Liver (tissue), 9 donors: ENCODE measurements around the gene SLC8A1. TPM values are rescaled to one million over a fixed set of nuclear protein-coding genes. Genes with fewer than 3 reads are reported as not detected.

ENCODE experiments used
- DNase-seq: peaks from one replicate; pipeline ENCODE4 v3.0.0-alpha.2; 2017; ENCODE audit warnings: low spot score
- H3K27ac ChIP-seq, 2 donors: one replicate each; pipeline ENCODE4 v1.7.0; 2013; ENCODE audit warnings: inconsistent platforms in 2 of 2, low read length in 2 of 2, control low read depth in 1 of 2, low read depth in 1 of 2, mild to moderate bottlenecking in 1 of 2
- H3K27me3 ChIP-seq, 4 donors: one replicate each; pipeline versions ENCODE4 v1.6.1 to v1.7.0; 2013; ENCODE audit warnings: low read length in 3 of 4, inconsistent platforms in 1 of 4, mild to moderate bottlenecking in 1 of 4, moderate library complexity in 1 of 4; ENCODE audit not compliant: control insufficient read depth in 4 of 4, insufficient read depth in 4 of 4
- H3K36me3 ChIP-seq, 4 donors: one replicate each; pipeline versions ENCODE4 v1.6.1 to v1.7.0; 2013; ENCODE audit warnings: low read length in 3 of 4, mild to moderate bottlenecking in 3 of 4, low read depth in 1 of 4, moderate library complexity in 1 of 4; ENCODE audit not compliant: control insufficient read depth in 4 of 4, insufficient read depth in 3 of 4
- H3K4me1 ChIP-seq, 4 donors: one replicate each; pipeline versions ENCODE4 v1.6.1 to v1.7.0; 2013; ENCODE audit warnings: low read length in 3 of 4, mild to moderate bottlenecking in 3 of 4, moderate library complexity in 1 of 4; ENCODE audit not compliant: control insufficient read depth in 4 of 4, insufficient read depth in 4 of 4
- H3K4me3 ChIP-seq, 3 donors: one replicate each; pipeline versions ENCODE4 v1.6.1 to v1.7.0; 2013; ENCODE audit warnings: low read length in 3 of 3, control low read depth in 1 of 3, low read depth in 1 of 3, mild to moderate bottlenecking in 1 of 3
- H3K9ac ChIP-seq, 2 donors: one replicate each; pipeline ENCODE4 v1.7.0; 2013; ENCODE audit warnings: low read length in 2 of 2, mild to moderate bottlenecking in 2 of 2, moderate library complexity in 2 of 2, control low read depth in 1 of 2, low read depth in 1 of 2
- H3K9me3 ChIP-seq, 4 donors: one replicate each; pipeline versions ENCODE4 v1.6.1 to v1.7.0; 2013; ENCODE audit warnings: low read length in 3 of 4; ENCODE audit not compliant: control insufficient read depth in 4 of 4
- FOXA1 ChIP-seq: IDR thresholded peaks from 2 replicates; pipeline ENCODE4 v1.6.1; 2016; ENCODE audit warnings: antibody characterized with exemption
- FOXA2 ChIP-seq: IDR thresholded peaks from 2 replicates; pipeline ENCODE4 v1.6.1; 2016; ENCODE audit warnings: antibody characterized with exemption
- GABPA ChIP-seq, 2 donors: IDR thresholded peaks in 1 of 2; conservative IDR thresholded peaks in 1 of 2; 2 replicates each; pipeline ENCODE4 v1.6.1; 2016; ENCODE audit warnings: antibody characterized with exemption in 2 of 2, mild to moderate bottlenecking in 1 of 2, moderate library complexity in 1 of 2
- HNF4A ChIP-seq, 2 donors: conservative IDR thresholded peaks; 2 replicates each; pipeline ENCODE4 v1.6.1; 2016; ENCODE audit warnings: antibody characterized with exemption in 2 of 2, mild to moderate bottlenecking in 2 of 2
- HNF4G ChIP-seq: IDR thresholded peaks from 2 replicates; pipeline ENCODE4 v1.6.1; 2016; ENCODE audit warnings: antibody characterized with exemption
- JUND ChIP-seq, 2 donors: IDR thresholded peaks; 2 replicates each; pipeline ENCODE4 v1.6.1; 2016; ENCODE audit warnings: antibody characterized with exemption in 2 of 2
- NR2F2 ChIP-seq: IDR thresholded peaks from 2 replicates; pipeline ENCODE4 v1.6.1; 2016; ENCODE audit warnings: antibody characterized with exemption
- RAD21 ChIP-seq, 2 donors: IDR thresholded peaks; 2 replicates each; pipeline ENCODE4 v1.6.1; 2016; ENCODE audit warnings: antibody characterized with exemption in 2 of 2, mild to moderate bottlenecking in 2 of 2
- RXRA ChIP-seq, 2 donors: IDR thresholded peaks; 2 replicates each; pipeline ENCODE4 v1.6.1; 2017 to 2018; ENCODE audit warnings: antibody characterized with exemption in 2 of 2, mild to moderate bottlenecking in 1 of 2
- SP1 ChIP-seq: IDR thresholded peaks from 2 replicates; pipeline ENCODE4 v1.6.1; 2018; ENCODE audit warnings: antibody characterized with exemption, mild to moderate bottlenecking
- TAF1 ChIP-seq: conservative IDR thresholded peaks from 2 replicates; pipeline ENCODE4 v1.6.1; 2016; ENCODE audit warnings: antibody characterized with exemption, mild to moderate bottlenecking
- YY1 ChIP-seq: IDR thresholded peaks from 2 replicates; pipeline ENCODE4 v1.6.1; 2016; ENCODE audit warnings: antibody characterized with exemption, mild to moderate bottlenecking
- WGBS: extraction: QIAGEN DNeasy Blood & Tissue Kit; methylation state at CpG from one replicate; pipeline ENCODE4 v1.1.7; 2013; 5-methylcytosine and 5-hydroxymethylcytosine counted together
- polyA plus RNA-seq, 2 donors: library from polyadenylated mRNA; stranded (reverse) in 1 of 2; unstranded in 1 of 2; fragments of 200-250 nt in 1 of 2; fragments of >200 nt in 1 of 2; fragmentation: Nextera tagmentation in 1 of 2; extraction: Ambion mirVana in 1 of 2; gene quantifications; one replicate each; pipeline versions ENCODE4 v1.2.1 to v1.2.3, GENCODE V29; 2013 to 2015
- total RNA-seq, 2 donors: library from RNA; depleted of rRNA; stranded (reverse); fragments of >200 nt; gene quantifications; one replicate each; pipeline ENCODE4 v1.2.3, GENCODE V29; 2014
- TF ChIP-seq, protein P1 (sequence below): fragments of 150-350 bp; IDR thresholded peaks from 2 replicates; pipeline ENCODE4 v1.5.1; 2017; ENCODE audit warnings: improper control_type of control experiment, low read depth, low read length; ENCODE audit not compliant: missing input control
- TF ChIP-seq, protein P2 (sequence below): IDR thresholded peaks from 2 replicates; pipeline ENCODE4 v1.6.1; 2016; ENCODE audit warnings: antibody characterized with exemption, mild to moderate bottlenecking
- TF ChIP-seq, protein P3 (sequence below): IDR thresholded peaks from 2 replicates; pipeline ENCODE4 v1.6.1; 2016; ENCODE audit warnings: antibody characterized with exemption
- TF ChIP-seq, protein P4 (sequence below): IDR thresholded peaks from 2 replicates; pipeline ENCODE4 v1.6.1; 2016; ENCODE audit warnings: antibody characterized with exemption
- TF ChIP-seq, protein P5 (sequence below): IDR thresholded peaks from 2 replicates; pipeline ENCODE4 v1.6.1; 2016; ENCODE audit warnings: antibody characterized with exemption
- donor health status: healthy.
- donor health status: healthy.
- donor health status: healthy.
- donor health status: healthy.
- donor health status: healthy.

Gene SLC8A1
- total and polyA plus RNA-seq, 4 donors: 1.2 to 18.5 (median 8.2) TPM

DNA sequence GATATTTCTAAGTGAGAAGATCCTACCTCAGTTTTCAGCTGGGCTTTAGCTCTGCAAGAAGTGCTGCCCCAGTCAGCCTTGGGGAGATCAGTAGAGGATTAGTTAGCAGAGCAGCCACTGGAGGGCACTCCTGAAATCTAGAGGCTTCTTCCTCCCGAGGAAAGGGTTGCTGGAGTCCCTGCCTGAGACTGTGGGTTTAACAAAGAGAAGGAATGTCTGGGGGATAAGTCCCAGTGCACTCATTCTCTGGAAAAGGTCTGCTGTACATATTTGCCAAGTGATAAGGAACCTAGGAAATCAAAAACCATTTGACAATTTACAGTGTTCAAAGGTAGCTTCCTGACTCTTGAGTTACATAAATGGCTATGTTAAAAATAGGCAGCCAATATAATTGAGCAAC is 207.2 kb downstream of the SLC8A1 start:
- H3K9ac ChIP-seq: no peak overlapping the region
- H3K27me3 ChIP-seq: no peaks in the 10 kb centered on the region
- no peaks in the 10 kb centered on the region for H3K4me1 ChIP-seq
- WGBS: 0% methylated on average over 1 of the region's 1 CpG
- no peaks in the 10 kb centered on the region for H3K9me3 ChIP-seq
- no peak for DNase-seq
- no peak overlapping the region for H3K27ac ChIP-seq
- H3K4me3 ChIP-seq: no peak overlapping the region
- no peak for TF ChIP-seq JUND (IDR thresholded peaks at IDR 0.05)
- TF ChIP-seq RAD21 (IDR thresholded peaks at IDR 0.05): peak; percentile 57 to 71
- TF ChIP-seq, protein P1, sequence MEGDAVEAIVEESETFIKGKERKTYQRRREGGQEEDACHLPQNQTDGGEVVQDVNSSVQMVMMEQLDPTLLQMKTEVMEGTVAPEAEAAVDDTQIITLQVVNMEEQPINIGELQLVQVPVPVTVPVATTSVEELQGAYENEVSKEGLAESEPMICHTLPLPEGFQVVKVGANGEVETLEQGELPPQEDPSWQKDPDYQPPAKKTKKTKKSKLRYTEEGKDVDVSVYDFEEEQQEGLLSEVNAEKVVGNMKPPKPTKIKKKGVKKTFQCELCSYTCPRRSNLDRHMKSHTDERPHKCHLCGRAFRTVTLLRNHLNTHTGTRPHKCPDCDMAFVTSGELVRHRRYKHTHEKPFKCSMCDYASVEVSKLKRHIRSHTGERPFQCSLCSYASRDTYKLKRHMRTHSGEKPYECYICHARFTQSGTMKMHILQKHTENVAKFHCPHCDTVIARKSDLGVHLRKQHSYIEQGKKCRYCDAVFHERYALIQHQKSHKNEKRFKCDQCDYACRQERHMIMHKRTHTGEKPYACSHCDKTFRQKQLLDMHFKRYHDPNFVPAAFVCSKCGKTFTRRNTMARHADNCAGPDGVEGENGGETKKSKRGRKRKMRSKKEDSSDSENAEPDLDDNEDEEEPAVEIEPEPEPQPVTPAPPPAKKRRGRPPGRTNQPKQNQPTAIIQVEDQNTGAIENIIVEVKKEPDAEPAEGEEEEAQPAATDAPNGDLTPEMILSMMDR: peak; percentile 2
- no peaks in the 10 kb centered on the region for H3K36me3 ChIP-seq

DNA sequence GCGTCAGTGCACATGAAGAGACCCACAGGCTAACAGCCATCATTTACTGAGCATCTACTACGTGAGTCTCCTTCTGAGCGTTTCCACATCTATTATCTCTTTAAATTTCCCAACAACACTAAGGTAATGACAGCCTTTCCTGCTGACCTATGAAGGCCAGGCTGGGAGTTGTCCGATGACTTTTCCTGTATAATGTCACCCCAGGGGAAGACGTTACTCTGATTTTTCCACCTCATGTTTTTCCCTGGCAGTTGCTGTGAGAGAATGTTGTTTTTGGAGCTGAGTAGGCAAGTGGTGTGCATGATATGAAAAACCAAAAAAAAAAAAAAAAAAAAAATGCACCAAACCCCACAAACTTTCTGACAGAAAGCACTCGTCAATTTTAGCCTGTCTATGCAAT is 207.6 kb downstream of the SLC8A1 start:
- 48% methylated on average over 6 of the region's 6 CpGs for WGBS
- no peaks in the 10 kb centered on the region for H3K27me3 ChIP-seq
- no peak overlapping the region for H3K27ac ChIP-seq
- TF ChIP-seq SP1 (no peak), YY1 (no peak), HNF4G (no peak), FOXA1 (no peak), RXRA (IDR thresholded peaks at IDR 0.05) (no peak), HNF4A (conservative IDR thresholded peaks at IDR 0.05) (no peak), NR2F2 (no peak), TAF1 (no peak), FOXA2 (no peak), GABPA (IDR thresholded peaks at IDR 0.05 in 1 of 2, conservative IDR thresholded peaks at IDR 0.05 in 1 of 2) (no peak), JUND (IDR thresholded peaks at IDR 0.05) (no peak), RAD21 (IDR thresholded peaks at IDR 0.05) (no peak)
- TF ChIP-seq, protein P2, sequence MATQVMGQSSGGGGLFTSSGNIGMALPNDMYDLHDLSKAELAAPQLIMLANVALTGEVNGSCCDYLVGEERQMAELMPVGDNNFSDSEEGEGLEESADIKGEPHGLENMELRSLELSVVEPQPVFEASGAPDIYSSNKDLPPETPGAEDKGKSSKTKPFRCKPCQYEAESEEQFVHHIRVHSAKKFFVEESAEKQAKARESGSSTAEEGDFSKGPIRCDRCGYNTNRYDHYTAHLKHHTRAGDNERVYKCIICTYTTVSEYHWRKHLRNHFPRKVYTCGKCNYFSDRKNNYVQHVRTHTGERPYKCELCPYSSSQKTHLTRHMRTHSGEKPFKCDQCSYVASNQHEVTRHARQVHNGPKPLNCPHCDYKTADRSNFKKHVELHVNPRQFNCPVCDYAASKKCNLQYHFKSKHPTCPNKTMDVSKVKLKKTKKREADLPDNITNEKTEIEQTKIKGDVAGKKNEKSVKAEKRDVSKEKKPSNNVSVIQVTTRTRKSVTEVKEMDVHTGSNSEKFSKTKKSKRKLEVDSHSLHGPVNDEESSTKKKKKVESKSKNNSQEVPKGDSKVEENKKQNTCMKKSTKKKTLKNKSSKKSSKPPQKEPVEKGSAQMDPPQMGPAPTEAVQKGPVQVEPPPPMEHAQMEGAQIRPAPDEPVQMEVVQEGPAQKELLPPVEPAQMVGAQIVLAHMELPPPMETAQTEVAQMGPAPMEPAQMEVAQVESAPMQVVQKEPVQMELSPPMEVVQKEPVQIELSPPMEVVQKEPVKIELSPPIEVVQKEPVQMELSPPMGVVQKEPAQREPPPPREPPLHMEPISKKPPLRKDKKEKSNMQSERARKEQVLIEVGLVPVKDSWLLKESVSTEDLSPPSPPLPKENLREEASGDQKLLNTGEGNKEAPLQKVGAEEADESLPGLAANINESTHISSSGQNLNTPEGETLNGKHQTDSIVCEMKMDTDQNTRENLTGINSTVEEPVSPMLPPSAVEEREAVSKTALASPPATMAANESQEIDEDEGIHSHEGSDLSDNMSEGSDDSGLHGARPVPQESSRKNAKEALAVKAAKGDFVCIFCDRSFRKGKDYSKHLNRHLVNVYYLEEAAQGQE: no peak
- TF ChIP-seq, protein P3, sequence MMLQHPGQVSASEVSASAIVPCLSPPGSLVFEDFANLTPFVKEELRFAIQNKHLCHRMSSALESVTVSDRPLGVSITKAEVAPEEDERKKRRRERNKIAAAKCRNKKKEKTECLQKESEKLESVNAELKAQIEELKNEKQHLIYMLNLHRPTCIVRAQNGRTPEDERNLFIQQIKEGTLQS: no peak
- TF ChIP-seq, protein P4, sequence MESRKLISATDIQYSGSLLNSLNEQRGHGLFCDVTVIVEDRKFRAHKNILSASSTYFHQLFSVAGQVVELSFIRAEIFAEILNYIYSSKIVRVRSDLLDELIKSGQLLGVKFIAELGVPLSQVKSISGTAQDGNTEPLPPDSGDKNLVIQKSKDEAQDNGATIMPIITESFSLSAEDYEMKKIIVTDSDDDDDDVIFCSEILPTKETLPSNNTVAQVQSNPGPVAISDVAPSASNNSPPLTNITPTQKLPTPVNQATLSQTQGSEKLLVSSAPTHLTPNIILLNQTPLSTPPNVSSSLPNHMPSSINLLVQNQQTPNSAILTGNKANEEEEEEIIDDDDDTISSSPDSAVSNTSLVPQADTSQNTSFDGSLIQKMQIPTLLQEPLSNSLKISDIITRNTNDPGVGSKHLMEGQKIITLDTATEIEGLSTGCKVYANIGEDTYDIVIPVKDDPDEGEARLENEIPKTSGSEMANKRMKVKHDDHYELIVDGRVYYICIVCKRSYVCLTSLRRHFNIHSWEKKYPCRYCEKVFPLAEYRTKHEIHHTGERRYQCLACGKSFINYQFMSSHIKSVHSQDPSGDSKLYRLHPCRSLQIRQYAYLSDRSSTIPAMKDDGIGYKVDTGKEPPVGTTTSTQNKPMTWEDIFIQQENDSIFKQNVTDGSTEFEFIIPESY: no peak
- TF ChIP-seq, protein P5, sequence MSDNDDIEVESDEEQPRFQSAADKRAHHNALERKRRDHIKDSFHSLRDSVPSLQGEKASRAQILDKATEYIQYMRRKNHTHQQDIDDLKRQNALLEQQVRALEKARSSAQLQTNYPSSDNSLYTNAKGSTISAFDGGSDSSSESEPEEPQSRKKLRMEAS: no peak
- TF ChIP-seq, protein P1: no peak
- no peak for DNase-seq
- no peak overlapping the region for H3K9ac ChIP-seq
- no peak overlapping the region for H3K4me3 ChIP-seq
- H3K4me1 ChIP-seq: no peaks in the 10 kb centered on the region
- no peaks in the 10 kb centered on the region for H3K9me3 ChIP-seq
- no peaks in the 10 kb centered on the region for H3K36me3 ChIP-seq
